Gastrocnemius medialis (tissue), 4 donors: ENCODE data around the gene CACNA2D3.

Experiments
- CTCF ChIP-seq, 5 experiments: fragments of 450-650 bp in 3 of 5; fragments of 200-600 bp in 2 of 5; sonication (generic) in 2 of 5; IDR thresholded peaks in 4 of 5; conservative IDR thresholded peaks in 1 of 5; 1 replicate in 4 of 5; 2 replicates in 1 of 5; pipeline ENCODE4 v1.5.1; 2016 to 2019; ENCODE audit warnings: antibody characterized with exemption in 5 of 5, mild to moderate bottlenecking in 3 of 5, moderate library complexity in 3 of 5
- POLR2A ChIP-seq, 2 donors: fragments of 450-650 bp; IDR thresholded peaks; one replicate each; pipeline ENCODE4 v1.6.1; 2017; ENCODE audit warnings: antibody characterized with exemption in 2 of 2, mild to moderate bottlenecking in 2 of 2, moderate library complexity in 2 of 2

GRCh38 chr3:54986294-54986693 is 863.9 kb downstream of the CACNA2D3 start:
- TF ChIP-seq CTCF (IDR thresholded peaks at IDR 0.05 in 4 of 5, conservative IDR thresholded peaks at IDR 0.05 in 1 of 5), result no peak
- no peak for TF ChIP-seq POLR2A (IDR thresholded peaks at IDR 0.05)
